H1 (cell line): Measurements from ENCODE around the gene DNAJB6. TPM values are rescaled to one million over a fixed set of nuclear protein-coding genes. Genes with fewer than 3 reads are reported as not detected.

Experiments
- CTCF ChIA-PET: fragments of 300-600 bp; sonication (Branson Sonifier 250); formaldehyde crosslinking; loops from one replicate; lab custom pipeline; 2021; ENCODE audit not compliant: partially characterized antibody; lab: Charles Lee
- POLR2A ChIA-PET: fragments of 300-600 bp; sonication (Branson Sonifier 250); formaldehyde crosslinking; loops from one replicate; lab custom pipeline; 2021; ENCODE audit warnings: inconsistent platforms; ENCODE audit not compliant: partially characterized antibody; lab: Charles Lee
- DNase-seq, 2 experiments: peaks; one replicate each; pipeline versions ENCODE4 v3.0.0 to v3.0.0-alpha.2; 2010 to 2022; ENCODE audit warnings: low spot score in 2 of 2, low read depth in 1 of 2, mixed read lengths in 1 of 2
- FAIRE-seq: peaks from 2 replicates; lab custom pipeline; 2011; peaks lifted over from hg19 to GRCh38; lab: Jason Lieb, UNC
- H2AFZ ChIP-seq: 2 replicates; pipeline ENCODE4 v1.8.1; 2012; ENCODE audit warnings: low read length, inconsistent platforms
- H2AK5ac ChIP-seq: 2 replicates; pipeline ENCODE4 v1.6.1; 2013; ENCODE audit warnings: low read depth, low read length
- H2BK120ac ChIP-seq: replicated peaks from 2 replicates; pipeline ENCODE3; 2013; ENCODE audit warnings: low read depth, low read length, inconsistent platforms
- H2BK12ac ChIP-seq: 2 replicates; pipeline ENCODE4 v1.6.1; 2013; ENCODE audit warnings: low read depth, low read length
- H2BK15ac ChIP-seq: 2 replicates; pipeline ENCODE4 v1.6.1; 2013; ENCODE audit warnings: low read length
- H2BK20ac ChIP-seq: 2 replicates; pipeline ENCODE4 v1.6.1; 2013; ENCODE audit warnings: low read length
- H2BK5ac ChIP-seq: 2 replicates; pipeline ENCODE4 v1.6.1; 2013; ENCODE audit warnings: low read depth, low read length
- H3K14ac ChIP-seq: 2 replicates; pipeline ENCODE4 v1.6.1; 2013; ENCODE audit warnings: inconsistent platforms; ENCODE audit not compliant: insufficient read length
- H3K18ac ChIP-seq: 2 replicates; pipeline ENCODE4 v1.6.1; 2013; ENCODE audit warnings: low read length; ENCODE audit errors: extremely low read depth
- H3K23ac ChIP-seq: 2 replicates; pipeline ENCODE4 v1.6.1; 2013; ENCODE audit warnings: inconsistent platforms; ENCODE audit not compliant: insufficient read length
- H3K23me2 ChIP-seq: 2 replicates; pipeline ENCODE4 v1.6.1; 2013; ENCODE audit warnings: low read depth, low read length
- H3K27ac ChIP-seq: 2 replicates; pipeline ENCODE4 v1.6.1; 2011; ENCODE audit warnings: low read depth, low read length, inconsistent platforms
- H3K27me3 ChIP-seq, 4 experiments: replicated peaks in 1 of 4; 1 replicate in 1 of 4; 2 replicates in 3 of 4; pipeline versions ENCODE4 v1.6.1 to v1.8.1; 2011 to 2013; ENCODE audit warnings: low read length in 3 of 4, mild to moderate bottlenecking in 3 of 4, inconsistent platforms in 2 of 4, mixed read lengths in 2 of 4, moderate library complexity in 1 of 4; ENCODE audit not compliant: control insufficient read depth in 3 of 4, insufficient read depth in 3 of 4; ENCODE audit errors: extremely low read depth in 1 of 4
- H3K36me3 ChIP-seq, 4 experiments: 2 replicates each; pipeline versions ENCODE4 v1.6.1 to v1.8.1; 2011 to 2013; ENCODE audit warnings: mild to moderate bottlenecking in 4 of 4, low read length in 3 of 4, moderate library complexity in 2 of 4, control low read depth in 1 of 4, inconsistent platforms in 1 of 4; ENCODE audit not compliant: insufficient read depth in 4 of 4, control insufficient read depth in 2 of 4
- H3K4ac ChIP-seq: replicated peaks from 2 replicates; pipeline ENCODE3; 2013; ENCODE audit warnings: low read length, low read depth, mixed read lengths, inconsistent platforms; ENCODE audit not compliant: insufficient read length
- H3K4me1 ChIP-seq, 4 experiments: replicated peaks in 1 of 4; 1 replicate in 1 of 4; 2 replicates in 3 of 4; pipeline versions ENCODE4 v1.6.1 to v1.8.1; 2011 to 2013; ENCODE audit warnings: low read length in 3 of 4, inconsistent platforms in 2 of 4, mixed read lengths in 1 of 4; ENCODE audit not compliant: insufficient read depth in 4 of 4, control insufficient read depth in 3 of 4
- H3K4me2 ChIP-seq, 2 experiments: 2 replicates each; pipeline versions ENCODE4 v1.6.1 to v1.8.1; 2011 to 2013; ENCODE audit warnings: low read depth in 2 of 2, low read length in 2 of 2, control low read depth in 1 of 2, inconsistent platforms in 1 of 2, mild to moderate bottlenecking in 1 of 2; ENCODE audit not compliant: insufficient read depth in 1 of 2
- H3K4me3 ChIP-seq, 4 experiments: fragments of 200-600, 300-600 bp in 1 of 4; sonication (generic), shearing (Covaris generic), sonication (Bioruptor Twin) in 1 of 4; 2 replicates each; pipeline versions ENCODE4 v1.5.1 to v1.8.1; 2011 to 2016; ENCODE audit warnings: low read length in 4 of 4, low read depth in 3 of 4, control low read depth in 2 of 4, inconsistent platforms in 2 of 4, mild to moderate bottlenecking in 2 of 4, mixed read lengths in 1 of 4, moderate library complexity in 1 of 4; ENCODE audit not compliant: insufficient read depth in 2 of 4; ENCODE audit errors: extremely low read depth in 1 of 4
- H3K56ac ChIP-seq: replicated peaks from 2 replicates; pipeline ENCODE3; 2013; ENCODE audit warnings: low read depth, mild to moderate bottlenecking, mixed read lengths, low read length, inconsistent platforms; ENCODE audit not compliant: insufficient read length
- H3K79me1 ChIP-seq: 2 replicates; pipeline ENCODE4 v1.6.1; 2013; ENCODE audit warnings: low read depth, low read length, control low read depth
- H3K79me2 ChIP-seq, 2 experiments: 2 replicates each; pipeline versions ENCODE4 v1.6.1 to v1.8.1; 2012 to 2013; ENCODE audit warnings: low read length in 2 of 2, mild to moderate bottlenecking in 2 of 2, inconsistent platforms in 1 of 2; ENCODE audit not compliant: insufficient read depth in 2 of 2, control insufficient read depth in 1 of 2
- H3K9ac ChIP-seq, 4 experiments: replicated peaks in 1 of 4; 1 replicate in 1 of 4; 2 replicates in 3 of 4; pipeline versions ENCODE4 v1.6.1 to v1.8.1; 2011 to 2013; ENCODE audit warnings: low read depth in 3 of 4, low read length in 3 of 4, control low read depth in 2 of 4, mild to moderate bottlenecking in 2 of 4, moderate library complexity in 2 of 4, inconsistent platforms in 1 of 4; ENCODE audit errors: extremely low read depth in 1 of 4
- H3K9me3 ChIP-seq, 2 experiments: 2 replicates each; pipeline versions ENCODE4 v1.6.1 to v1.8.1; 2012 to 2013; ENCODE audit warnings: mild to moderate bottlenecking in 2 of 2, moderate library complexity in 2 of 2, control low read depth in 1 of 2, inconsistent platforms in 1 of 2, low read depth in 1 of 2, low read length in 1 of 2, mixed read lengths in 1 of 2; ENCODE audit not compliant: insufficient read depth in 2 of 2
- H4K20me1 ChIP-seq, 2 experiments: replicated peaks in 1 of 2; 2 replicates each; pipeline versions ENCODE3 to v1.8.1; 2011 to 2013; ENCODE audit warnings: inconsistent platforms in 2 of 2, low read length in 2 of 2, mild to moderate bottlenecking in 1 of 2; ENCODE audit not compliant: insufficient read depth in 2 of 2, control insufficient read depth in 1 of 2
- H4K5ac ChIP-seq: 2 replicates; pipeline ENCODE4 v1.6.1; 2013; ENCODE audit warnings: low read length, low read depth, mixed read lengths, inconsistent platforms; ENCODE audit not compliant: insufficient read length
- H4K8ac ChIP-seq: 2 replicates; pipeline ENCODE4 v1.8.0; 2013; ENCODE audit warnings: mild to moderate bottlenecking, moderate library complexity, low read length, inconsistent platforms; ENCODE audit not compliant: insufficient read depth; ENCODE audit errors: extremely low read depth
- H4K91ac ChIP-seq: replicated peaks from 2 replicates; pipeline ENCODE3; 2013; ENCODE audit warnings: low read length, mixed read lengths, inconsistent platforms; ENCODE audit not compliant: insufficient read length
- EGR1 ChIP-seq: IDR thresholded peaks from 2 replicates; pipeline ENCODE4 v1.6.1; 2011; ENCODE audit warnings: low read depth, low read length, borderline replicate concordance
- GABPA ChIP-seq: IDR thresholded peaks from 2 replicates; pipeline ENCODE4 v1.6.1; 2011; ENCODE audit warnings: mild to moderate bottlenecking, low read length, moderate library complexity, borderline replicate concordance; ENCODE audit not compliant: insufficient read depth
- GTF2F1 ChIP-seq: IDR thresholded peaks from 2 replicates; pipeline ENCODE4 v1.6.1; 2012; ENCODE audit warnings: low read depth, low read length, improper control_type of control experiment, borderline replicate concordance
- MAFK ChIP-seq: IDR thresholded peaks from 2 replicates; pipeline ENCODE4 v1.6.1; 2012; ENCODE audit warnings: low read depth, mild to moderate bottlenecking, improper control_type of control experiment, low read length
- NRF1 ChIP-seq: IDR thresholded peaks from 2 replicates; pipeline ENCODE4 v1.6.1; 2011; ENCODE audit warnings: mild to moderate bottlenecking, low read depth, low read length, improper control_type of control experiment
- SIX5 ChIP-seq: IDR thresholded peaks from 2 replicates; pipeline ENCODE4 v1.6.1; 2011; ENCODE audit warnings: mild to moderate bottlenecking, low read depth, low read length
- SP2 ChIP-seq: IDR thresholded peaks from 2 replicates; pipeline ENCODE4 v1.6.1; 2012; ENCODE audit warnings: mild to moderate bottlenecking, low read length, inconsistent platforms
- SRF ChIP-seq: IDR thresholded peaks from 2 replicates; pipeline ENCODE4 v1.6.1; 2011; ENCODE audit warnings: mild to moderate bottlenecking, low read depth, low read length, moderate library complexity
- SUZ12 ChIP-seq: fragments of 200-600 bp; sonication (generic); IDR thresholded peaks from 2 replicates; pipeline ENCODE4 v1.6.1; 2012; ENCODE audit warnings: mild to moderate bottlenecking, inconsistent platforms, low read length, moderate library complexity, mixed read lengths
- TAF1 ChIP-seq: IDR thresholded peaks from 2 replicates; pipeline ENCODE4 v1.6.1; 2011; ENCODE audit warnings: mild to moderate bottlenecking, low read depth, low read length
- TAF7 ChIP-seq: optimal IDR thresholded peaks from 2 replicates; pipeline ENCODE3; 2011; ENCODE audit warnings: low read depth, mild to moderate bottlenecking, inconsistent platforms, low read length, moderate library complexity, borderline replicate concordance
- TBP ChIP-seq: IDR thresholded peaks from 2 replicates; pipeline ENCODE4 v1.6.1; 2011; ENCODE audit warnings: low read depth, low read length, improper control_type of control experiment
- WGBS, 2 experiments: shearing (Covaris generic) in 1 of 2; methylation state at CpG; one replicate each; pipeline versions ENCODE4 v1.1.6 to v1.1.7; 2013 to 2015; ENCODE audit warnings: low lambda C conversion rate in 2 of 2, mixed read lengths in 2 of 2, inconsistent platforms in 1 of 2, low coverage in 1 of 2, missing lambda C conversion rate in 1 of 2; ENCODE audit not compliant: insufficient replicate concordance in 2 of 2, insufficient coverage in 1 of 2, insufficient read length in 1 of 2; ENCODE audit errors: extremely low coverage in 1 of 2, missing lambda C conversion rate in 1 of 2; 5-methylcytosine and 5-hydroxymethylcytosine counted together
- polyA plus RNA-seq, 7 experiments: library from polyadenylated mRNA; depleted of rRNA in 3 of 7; stranded (reverse) in 5 of 7; unstranded in 2 of 7; fragments of >200 nt in 5 of 7; fragments of 200-250 nt in 2 of 7; gene quantifications; 1 replicate in 5 of 7; 2 replicates in 1 of 7; 4 replicates in 1 of 7; pipeline versions ENCODE4 v1.2.1 to v1.2.3, GENCODE V29; 2011 to 2013; ENCODE audit warnings: missing spikeins in 2 of 7, mixed read lengths in 2 of 7
- total RNA-seq: library from RNA; stranded (reverse); fragmentation: NEBNext Ultra II Directional; extraction: Animal tissue kit (Norgen Biotek cat#: 25700); gene quantifications from 2 replicates; pipeline ENCODE4 v1.2.1, GENCODE V29; 2021
- TF ChIP-seq, protein P1 (sequence below): IDR thresholded peaks from 2 replicates; pipeline ENCODE4 v1.6.1; 2012; ENCODE audit warnings: inconsistent platforms

DNAJB6 gene
- total and polyA plus RNA-seq, 2 of the 8 experiments (the other 6 are each of a cell fraction or from before 2014, with no cell fraction given) = 166 to 295 TPM

DNA sequence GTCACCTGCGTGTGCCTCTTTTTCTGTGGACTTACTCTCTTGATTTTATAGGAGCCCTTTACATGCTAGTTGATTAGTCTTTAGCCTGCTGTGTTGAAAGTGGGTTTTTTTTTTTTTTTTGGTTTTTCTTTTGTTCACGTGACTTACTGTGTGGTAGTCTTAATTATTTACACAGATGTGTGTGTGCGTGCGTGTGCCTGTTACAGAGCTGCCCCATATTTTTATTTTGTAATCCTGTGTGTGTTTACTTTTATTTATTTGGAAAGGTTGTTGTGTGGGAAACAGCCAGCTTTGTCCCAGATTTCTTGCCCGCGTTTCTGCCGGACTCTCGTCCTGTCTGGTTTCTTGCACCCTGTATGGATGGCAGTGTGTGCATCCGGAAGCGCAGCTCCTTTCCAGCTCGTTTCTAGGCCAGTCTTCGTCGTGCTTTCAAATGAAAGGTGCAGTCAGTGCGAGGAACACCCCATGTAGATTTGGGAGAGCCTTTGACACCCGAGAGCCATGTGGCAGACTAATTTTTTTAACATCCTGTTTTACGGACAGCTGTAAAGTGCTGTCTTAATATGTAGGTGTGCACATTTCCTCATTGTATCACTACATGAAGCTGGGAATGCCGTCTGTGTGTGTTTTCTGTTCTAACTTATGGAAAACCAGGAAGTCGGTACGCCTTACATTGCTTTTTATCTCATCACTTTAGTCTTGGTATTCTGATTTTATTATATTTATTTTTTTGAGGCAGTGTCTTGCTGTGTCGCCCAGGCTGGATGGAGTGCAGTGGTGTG is 55.6 kb downstream of the DNAJB6 start:
- H2BK15ac ChIP-seq = no peak overlapping the region
- DNase-seq (no peak), FAIRE-seq (no peak)
- H3K79me2 ChIP-seq = peaks cover 8 to 98% of the 10 kb centered on the region in 2 experiments
- no peak overlapping the region for H4K5ac ChIP-seq
- no peak overlapping the region for H3K4me2 ChIP-seq
- H3K27me3 ChIP-seq = no peaks in the 10 kb centered on the region
- H4K91ac ChIP-seq = no peak overlapping the region
- H3K56ac ChIP-seq = no peak overlapping the region
- H3K14ac ChIP-seq = no peak overlapping the region
- H4K8ac ChIP-seq = no peak overlapping the region
- H2AFZ ChIP-seq = no peak overlapping the region
- no peak overlapping the region for H2BK20ac ChIP-seq
- H3K18ac ChIP-seq = no peak overlapping the region
- H2BK120ac ChIP-seq = no peak overlapping the region
- H2BK12ac ChIP-seq = no peak overlapping the region
- H2BK5ac ChIP-seq = no peak overlapping the region
- H3K27ac ChIP-seq = no peak overlapping the region
- H2AK5ac ChIP-seq = no peak overlapping the region
- POLR2A ChIA-PET = interaction anchor here (0.7 to 4.0 kb wide), 2 partner anchors 13 to 26 kb away, joined by 3 to 20 read pairs; no protein-coding TSS in a partner anchor
- H3K23me2 ChIP-seq = no peaks in the 10 kb centered on the region; the same call in 1 of the 2 replicates
- peaks cover 19 to 34% of the 10 kb centered on the region in 2 experiments for H4K20me1 ChIP-seq
- no peak overlapping the region for H3K4ac ChIP-seq
- WGBS, 2 experiments = 94% methylated on average over 20 of the region's 20 CpGs; no CpG with 5 or more reads in 1 of the 2 experiments
- peaks cover 31% of the 10 kb centered on the region for H3K79me1 ChIP-seq
- H3K4me3 ChIP-seq = no peak overlapping the region
- H3K4me1 ChIP-seq = peaks cover 0 to 4% (median under 1%) of the 10 kb centered on the region in 4 experiments; a peak in 3 of 7 replicates
- peaks cover 9 to 58% (median 23%) of the 10 kb centered on the region in 4 experiments; a peak in 7 of 8 replicates for H3K36me3 ChIP-seq
- CTCF ChIA-PET = interaction anchor here (1.2 kb wide), 2 partner anchors 9 to 75 kb away, joined by 3 read pairs; no protein-coding TSS in a partner anchor
- H3K23ac ChIP-seq = no peak overlapping the region
- H3K9ac ChIP-seq = no peak overlapping the region
- H3K9me3 ChIP-seq = no peaks in the 10 kb centered on the region
- TF ChIP-seq SIX5 (no peak), TAF1 (no peak), GTF2F1 (no peak), TBP (no peak), SP2 (no peak), SUZ12 (no peak), SRF (no peak), TAF7 (no peak), EGR1 (no peak), NRF1 (no peak), MAFK (no peak), GABPA (no peak)
- TF ChIP-seq, protein P1, sequence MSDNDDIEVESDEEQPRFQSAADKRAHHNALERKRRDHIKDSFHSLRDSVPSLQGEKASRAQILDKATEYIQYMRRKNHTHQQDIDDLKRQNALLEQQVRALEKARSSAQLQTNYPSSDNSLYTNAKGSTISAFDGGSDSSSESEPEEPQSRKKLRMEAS = no peak
